HL-60 (cell line): Measurements from ENCODE around the gene KLHL26.

Source experiments
- DNase-seq, 2 experiments: peaks; one replicate each; pipeline ENCODE4 v3.0.0-alpha.2; 2010 to 2020; ENCODE audit warnings: low read depth in 1 of 2, low spot score in 1 of 2
- H3K27ac ChIP-seq: fragments of 250-450 bp; sonication (Bioruptor Pico); replicated peaks from 2 replicates; pipeline ENCODE4 v1.5.1; 2020; ENCODE audit warnings: mild to moderate bottlenecking, moderate library complexity
- H3K27me3 ChIP-seq: fragments of 250-450 bp; sonication (Bioruptor Pico); 2 replicates; pipeline ENCODE4 v1.5.1; 2021; ENCODE audit warnings: mild to moderate bottlenecking, moderate library complexity; ENCODE audit not compliant: insufficient read depth, poor library complexity, severe bottlenecking
- H3K4me3 ChIP-seq: replicated peaks from 2 replicates; pipeline ENCODE4 v1.5.1; 2011; ENCODE audit warnings: mild to moderate bottlenecking, control low read depth, low read length; ENCODE audit not compliant: insufficient read depth
- GABPA ChIP-seq: IDR thresholded peaks from 2 replicates; pipeline ENCODE4 v1.6.1; 2012; ENCODE audit warnings: low read depth
- POLR2AphosphoS5 ChIP-seq: IDR thresholded peaks from 2 replicates; pipeline ENCODE4 v1.6.1; 2012; ENCODE audit warnings: low read depth
- SPI1 ChIP-seq: IDR thresholded peaks from 2 replicates; pipeline ENCODE4 v1.6.1; 2012; ENCODE audit warnings: low read depth, mild to moderate bottlenecking, borderline replicate concordance
- TF ChIP-seq, protein P1 (sequence below): IDR thresholded peaks from 2 replicates; pipeline ENCODE4 v1.6.1; 2012; ENCODE audit warnings: low read depth; ENCODE audit not compliant: insufficient replicate concordance
- TF ChIP-seq, protein P2 (sequence below): IDR thresholded peaks from one replicate; pipeline ENCODE4 v1.5.1; 2011; ENCODE audit warnings: low read length, control low read depth, inconsistent platforms; ENCODE audit not compliant: insufficient read depth

Gene KLHL26

DNA sequence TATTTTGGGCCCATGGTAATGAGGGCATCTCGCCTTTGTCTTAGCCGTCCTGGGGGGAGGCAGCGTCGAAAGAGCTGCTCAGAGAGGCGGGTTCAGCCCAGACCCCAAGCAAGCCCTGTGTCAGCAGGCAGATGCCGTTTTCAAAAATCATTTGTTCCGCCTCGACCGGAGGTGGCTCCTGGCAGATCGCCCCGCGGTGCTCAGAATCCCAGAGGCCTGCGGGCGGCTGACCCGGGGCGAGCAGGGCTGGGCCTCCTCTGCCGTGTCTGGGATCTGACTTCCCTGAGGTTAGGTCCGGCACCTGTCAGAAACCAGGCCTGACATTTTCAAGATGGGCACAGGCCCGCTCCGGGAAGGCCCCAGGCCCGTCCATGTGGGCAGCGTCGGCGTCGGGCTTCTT, 82.7 kb downstream of the KLHL26 start:
- no peak overlapping the region for H3K27ac ChIP-seq
- DNase-seq, result no peak
- no peak for TF ChIP-seq SPI1
- no peak for TF ChIP-seq GABPA
- TF ChIP-seq, protein P1, sequence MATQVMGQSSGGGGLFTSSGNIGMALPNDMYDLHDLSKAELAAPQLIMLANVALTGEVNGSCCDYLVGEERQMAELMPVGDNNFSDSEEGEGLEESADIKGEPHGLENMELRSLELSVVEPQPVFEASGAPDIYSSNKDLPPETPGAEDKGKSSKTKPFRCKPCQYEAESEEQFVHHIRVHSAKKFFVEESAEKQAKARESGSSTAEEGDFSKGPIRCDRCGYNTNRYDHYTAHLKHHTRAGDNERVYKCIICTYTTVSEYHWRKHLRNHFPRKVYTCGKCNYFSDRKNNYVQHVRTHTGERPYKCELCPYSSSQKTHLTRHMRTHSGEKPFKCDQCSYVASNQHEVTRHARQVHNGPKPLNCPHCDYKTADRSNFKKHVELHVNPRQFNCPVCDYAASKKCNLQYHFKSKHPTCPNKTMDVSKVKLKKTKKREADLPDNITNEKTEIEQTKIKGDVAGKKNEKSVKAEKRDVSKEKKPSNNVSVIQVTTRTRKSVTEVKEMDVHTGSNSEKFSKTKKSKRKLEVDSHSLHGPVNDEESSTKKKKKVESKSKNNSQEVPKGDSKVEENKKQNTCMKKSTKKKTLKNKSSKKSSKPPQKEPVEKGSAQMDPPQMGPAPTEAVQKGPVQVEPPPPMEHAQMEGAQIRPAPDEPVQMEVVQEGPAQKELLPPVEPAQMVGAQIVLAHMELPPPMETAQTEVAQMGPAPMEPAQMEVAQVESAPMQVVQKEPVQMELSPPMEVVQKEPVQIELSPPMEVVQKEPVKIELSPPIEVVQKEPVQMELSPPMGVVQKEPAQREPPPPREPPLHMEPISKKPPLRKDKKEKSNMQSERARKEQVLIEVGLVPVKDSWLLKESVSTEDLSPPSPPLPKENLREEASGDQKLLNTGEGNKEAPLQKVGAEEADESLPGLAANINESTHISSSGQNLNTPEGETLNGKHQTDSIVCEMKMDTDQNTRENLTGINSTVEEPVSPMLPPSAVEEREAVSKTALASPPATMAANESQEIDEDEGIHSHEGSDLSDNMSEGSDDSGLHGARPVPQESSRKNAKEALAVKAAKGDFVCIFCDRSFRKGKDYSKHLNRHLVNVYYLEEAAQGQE, result no peak
- TF ChIP-seq, protein P2, sequence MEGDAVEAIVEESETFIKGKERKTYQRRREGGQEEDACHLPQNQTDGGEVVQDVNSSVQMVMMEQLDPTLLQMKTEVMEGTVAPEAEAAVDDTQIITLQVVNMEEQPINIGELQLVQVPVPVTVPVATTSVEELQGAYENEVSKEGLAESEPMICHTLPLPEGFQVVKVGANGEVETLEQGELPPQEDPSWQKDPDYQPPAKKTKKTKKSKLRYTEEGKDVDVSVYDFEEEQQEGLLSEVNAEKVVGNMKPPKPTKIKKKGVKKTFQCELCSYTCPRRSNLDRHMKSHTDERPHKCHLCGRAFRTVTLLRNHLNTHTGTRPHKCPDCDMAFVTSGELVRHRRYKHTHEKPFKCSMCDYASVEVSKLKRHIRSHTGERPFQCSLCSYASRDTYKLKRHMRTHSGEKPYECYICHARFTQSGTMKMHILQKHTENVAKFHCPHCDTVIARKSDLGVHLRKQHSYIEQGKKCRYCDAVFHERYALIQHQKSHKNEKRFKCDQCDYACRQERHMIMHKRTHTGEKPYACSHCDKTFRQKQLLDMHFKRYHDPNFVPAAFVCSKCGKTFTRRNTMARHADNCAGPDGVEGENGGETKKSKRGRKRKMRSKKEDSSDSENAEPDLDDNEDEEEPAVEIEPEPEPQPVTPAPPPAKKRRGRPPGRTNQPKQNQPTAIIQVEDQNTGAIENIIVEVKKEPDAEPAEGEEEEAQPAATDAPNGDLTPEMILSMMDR, result no peak
- no peak for TF ChIP-seq POLR2AphosphoS5
- no peaks in the 10 kb centered on the region for H3K27me3 ChIP-seq
- H3K4me3 ChIP-seq, result no peak overlapping the region
